IPS-18a (cell line): ENCODE results near the gene TNIK.

ENCODE experiments used
- H3K27ac ChIP-seq: one replicate; pipeline ENCODE4 v1.5.1; 2013; ENCODE audit warnings: low read length
- H3K27me3 ChIP-seq: one replicate; pipeline ENCODE4 v1.6.1; 2013; ENCODE audit warnings: mild to moderate bottlenecking, low read length; ENCODE audit not compliant: control insufficient read depth, insufficient read depth
- H3K36me3 ChIP-seq: one replicate; pipeline ENCODE4 v1.6.1; 2013; ENCODE audit warnings: low read depth, low read length; ENCODE audit not compliant: control insufficient read depth
- H3K4me1 ChIP-seq: one replicate; pipeline ENCODE4 v1.6.1; 2013; ENCODE audit warnings: low read depth, low read length; ENCODE audit not compliant: control insufficient read depth
- H3K4me3 ChIP-seq: one replicate; pipeline ENCODE4 v1.5.1; 2013; ENCODE audit warnings: low read length
- H3K9ac ChIP-seq: one replicate; pipeline ENCODE4 v1.6.1; 2013; ENCODE audit warnings: mild to moderate bottlenecking, low read length, moderate library complexity
- H3K9me3 ChIP-seq: one replicate; pipeline ENCODE4 v1.6.1; 2013; ENCODE audit warnings: low read depth, low read length; ENCODE audit not compliant: control insufficient read depth

Gene TNIK

GRCh38 chr3:171226794-171227193, 233.4 kb downstream of the TNIK start:
- Histone ChIP-seq H3K27ac (no peak overlapping the region), H3K4me1 (no peaks in the 10 kb centered on the region), H3K36me3 (no peaks in the 10 kb centered on the region), H3K9ac (no peak overlapping the region), H3K27me3 (no peaks in the 10 kb centered on the region), H3K4me3 (no peak overlapping the region), H3K9me3 (no peaks in the 10 kb centered on the region)

- Histone ChIP-seq H3K9me3 (no peaks in the 10 kb centered on the region), H3K4me1 (no peaks in the 10 kb centered on the region), H3K4me3 (no peak overlapping the region)
Observed at GRCh38 chr3:171225708-171226107, 234.5 kb downstream of the TNIK start.

GRCh38 chr3:171225165-171225564, 235.0 kb downstream of the TNIK start:
- Histone ChIP-seq H3K4me3 (no peak overlapping the region), H3K4me1 (no peaks in the 10 kb centered on the region), H3K27me3 (no peaks in the 10 kb centered on the region), H3K27ac (no peak overlapping the region), H3K36me3 (no peaks in the 10 kb centered on the region), H3K9ac (no peak overlapping the region), H3K9me3 (no peaks in the 10 kb centered on the region)

More at GRCh38 chr3:171225708-171226107, 234.5 kb downstream of the TNIK start:
- no peaks in the 10 kb centered on the region for H3K36me3 ChIP-seq
- H3K27ac ChIP-seq = no peak overlapping the region
- H3K27me3 ChIP-seq = no peaks in the 10 kb centered on the region
- no peak overlapping the region for H3K9ac ChIP-seq

GRCh38 chr3:171223396-171223795, 236.8 kb downstream of the TNIK start:
- Histone ChIP-seq H3K9ac (no peak overlapping the region), H3K9me3 (no peaks in the 10 kb centered on the region), H3K36me3 (no peaks in the 10 kb centered on the region), H3K27me3 (no peaks in the 10 kb centered on the region), H3K4me1 (no peaks in the 10 kb centered on the region), H3K27ac (no peak overlapping the region), H3K4me3 (no peak overlapping the region)

- H3K9me3 ChIP-seq = no peaks in the 10 kb centered on the region
Observed at GRCh38 chr3:171222995-171223394, 237.2 kb downstream of the TNIK start.

GRCh38 chr3:171221597-171221996, 238.6 kb downstream of the TNIK start:
- H3K9me3 ChIP-seq = no peaks in the 10 kb centered on the region
- H3K4me3 ChIP-seq = no peak overlapping the region
- H3K36me3 ChIP-seq = no peaks in the 10 kb centered on the region
- no peak overlapping the region for H3K9ac ChIP-seq
- no peaks in the 10 kb centered on the region for H3K27me3 ChIP-seq
- no peaks in the 10 kb centered on the region for H3K4me1 ChIP-seq
- no peak overlapping the region for H3K27ac ChIP-seq

More at GRCh38 chr3:171222995-171223394, 237.2 kb downstream of the TNIK start:
- H3K4me3 ChIP-seq = no peak overlapping the region
- no peaks in the 10 kb centered on the region for H3K36me3 ChIP-seq
- H3K27ac ChIP-seq = no peak overlapping the region
- no peak overlapping the region for H3K9ac ChIP-seq
- H3K4me1 ChIP-seq = no peaks in the 10 kb centered on the region
- H3K27me3 ChIP-seq = no peaks in the 10 kb centered on the region

- no peak overlapping the region for H3K27ac ChIP-seq
- no peaks in the 10 kb centered on the region for H3K27me3 ChIP-seq
- H3K4me1 ChIP-seq = no peaks in the 10 kb centered on the region
- H3K9ac ChIP-seq = no peak overlapping the region
- H3K36me3 ChIP-seq = no peaks in the 10 kb centered on the region
- no peak overlapping the region for H3K4me3 ChIP-seq
- H3K9me3 ChIP-seq = no peaks in the 10 kb centered on the region
Observed at GRCh38 chr3:171221104-171221503, 239.1 kb downstream of the TNIK start.

GRCh38 chr3:171219258-171219657, 240.9 kb downstream of the TNIK start:
- H3K4me1 ChIP-seq = no peaks in the 10 kb centered on the region
- H3K9ac ChIP-seq = no peak overlapping the region
- H3K9me3 ChIP-seq = no peaks in the 10 kb centered on the region
- H3K36me3 ChIP-seq = no peaks in the 10 kb centered on the region
- no peak overlapping the region for H3K4me3 ChIP-seq
- no peak overlapping the region for H3K27ac ChIP-seq
- no peaks in the 10 kb centered on the region for H3K27me3 ChIP-seq

- H3K9ac ChIP-seq = no peak overlapping the region
- no peaks in the 10 kb centered on the region for H3K27me3 ChIP-seq
- no peaks in the 10 kb centered on the region for H3K9me3 ChIP-seq
- H3K36me3 ChIP-seq = no peaks in the 10 kb centered on the region
- no peak overlapping the region for H3K4me3 ChIP-seq
- no peaks in the 10 kb centered on the region for H3K4me1 ChIP-seq
- no peak overlapping the region for H3K27ac ChIP-seq
Observed at GRCh38 chr3:171218069-171218468, 242.1 kb downstream of the TNIK start.

- no peaks in the 10 kb centered on the region for H3K4me1 ChIP-seq
- H3K9me3 ChIP-seq = no peaks in the 10 kb centered on the region
- no peak overlapping the region for H3K9ac ChIP-seq
- no peak overlapping the region for H3K4me3 ChIP-seq
- no peaks in the 10 kb centered on the region for H3K36me3 ChIP-seq
- no peaks in the 10 kb centered on the region for H3K27me3 ChIP-seq
- H3K27ac ChIP-seq = no peak overlapping the region
Observed at GRCh38 chr3:171213907-171214306, 246.3 kb downstream of the TNIK start.

GRCh38 chr3:171213178-171213577, 247.0 kb downstream of the TNIK start:
- no peak overlapping the region for H3K27ac ChIP-seq
- H3K36me3 ChIP-seq = no peaks in the 10 kb centered on the region
- no peaks in the 10 kb centered on the region for H3K9me3 ChIP-seq
- no peaks in the 10 kb centered on the region for H3K4me1 ChIP-seq
- H3K9ac ChIP-seq = no peak overlapping the region
- H3K4me3 ChIP-seq = no peak overlapping the region
- H3K27me3 ChIP-seq = no peaks in the 10 kb centered on the region

- H3K36me3 ChIP-seq = no peaks in the 10 kb centered on the region
- H3K4me3 ChIP-seq = no peak overlapping the region
- no peaks in the 10 kb centered on the region for H3K9me3 ChIP-seq
- H3K27ac ChIP-seq = no peak overlapping the region
- H3K4me1 ChIP-seq = peaks cover 4% of the 10 kb centered on the region
- no peak overlapping the region for H3K9ac ChIP-seq
- H3K27me3 ChIP-seq = no peaks in the 10 kb centered on the region
Observed at GRCh38 chr3:171212648-171213047, 247.6 kb downstream of the TNIK start.
